Stomach (tissue), 9 donors: ENCODE data around the gene AADACL4. TPM values are rescaled to one million over a fixed set of nuclear protein-coding genes. Genes with fewer than 3 reads are reported as not detected.

Experiments used
- DNase-seq, 2 donors: peaks; one replicate each; pipeline versions ENCODE4 v3.0.0 to v3.0.0-alpha.2; 2013 to 2019
- H3K27ac ChIP-seq, 5 donors: fragments of 200-600 bp in 4 of 5; sonication (generic) in 4 of 5; one replicate each; pipeline ENCODE4 v1.5.1; 2013 to 2019; ENCODE audit warnings: mild to moderate bottlenecking in 1 of 5, moderate library complexity in 1 of 5
- H3K27me3 ChIP-seq, 3 donors: fragments of 200-600 bp; sonication (generic); one replicate each; pipeline ENCODE4 v1.5.1; 2017 to 2019; ENCODE audit warnings: mixed run types in 1 of 3
- H3K36me3 ChIP-seq, 4 donors: fragments of 200-600 bp; sonication (generic); 1 replicate in 3 of 4; 2 replicates in 1 of 4; pipeline ENCODE4 v1.5.1; 2016 to 2019
- H3K4me1 ChIP-seq, 4 donors: fragments of 200-600 bp; sonication (generic); one replicate each; pipeline ENCODE4 v1.5.1; 2016 to 2019
- H3K4me3 ChIP-seq, 4 donors: fragments of 200-600 bp; sonication (generic) in 3 of 4; one replicate each; pipeline ENCODE4 v1.5.1; 2016 to 2019; ENCODE audit warnings: mild to moderate bottlenecking in 1 of 4
- H3K9me3 ChIP-seq, 4 donors: fragments of 200-600 bp; sonication (generic); one replicate each; pipeline ENCODE4 v1.5.1; 2016 to 2019
- EP300 ChIP-seq: sonication (generic); formaldehyde crosslinking; IDR thresholded peaks from one replicate; pipeline ENCODE4 v1.6.1; 2017; ENCODE audit warnings: antibody characterized with exemption
- POLR2A ChIP-seq, 4 donors: fragments of 450-650 bp; IDR thresholded peaks; one replicate each; pipeline ENCODE4 v1.6.1; 2016; ENCODE audit warnings: antibody characterized with exemption in 4 of 4, control low read depth in 2 of 4, mild to moderate bottlenecking in 1 of 4, moderate library complexity in 1 of 4
- POLR2AphosphoS5 ChIP-seq, 3 donors: sonication (generic); formaldehyde crosslinking; IDR thresholded peaks; one replicate each; pipeline ENCODE4 v1.6.1; 2016; ENCODE audit warnings: antibody characterized with exemption in 3 of 3
- WGBS, 5 donors: extraction: QIAGEN DNeasy Blood & Tissue Kit in 3 of 5; methylation state at CpG; one replicate each; pipeline versions ENCODE4 v1.1.5 to v1.1.7; 2013 to 2018; 5-methylcytosine and 5-hydroxymethylcytosine counted together
- intact Hi-C: fragments of 100-400 bp; cut with DNase I; formaldehyde crosslinking; loops from one replicate; pipeline ENCODE4 v1.15.1; 2023; ENCODE audit warnings: low total_unique reads
- polyA plus RNA-seq, 3 donors: library from polyadenylated mRNA; stranded (reverse); fragments of 200-250 nt; gene quantifications; one replicate each; pipeline ENCODE4 v1.2.3, GENCODE V29; 2013
- total RNA-seq, 5 donors: library from RNA; depleted of rRNA; stranded (reverse); fragments of >200 nt; gene quantifications; one replicate each; pipeline versions ENCODE4 v1.1.0 to v1.2.3, GENCODE V29; 2014 to 2016
- TF ChIP-seq, protein P1 (sequence below), 7 experiments: fragments of 450-650 bp in 4 of 7; fragments of 200-600 bp in 3 of 7; sonication (generic) in 3 of 7; IDR thresholded peaks; one replicate each; pipeline ENCODE4 v1.5.1; 2016 to 2019; ENCODE audit warnings: antibody characterized with exemption in 7 of 7, control low read depth in 2 of 7, mild to moderate bottlenecking in 1 of 7
- donor health status: healthy with polysubstance abuse.
- donor health status: Bipolar disorder and iron deficiency.
- donor health status: healthy.

Gene AADACL4
- total and polyA plus RNA-seq, 8 donors, result not detected

DNA sequence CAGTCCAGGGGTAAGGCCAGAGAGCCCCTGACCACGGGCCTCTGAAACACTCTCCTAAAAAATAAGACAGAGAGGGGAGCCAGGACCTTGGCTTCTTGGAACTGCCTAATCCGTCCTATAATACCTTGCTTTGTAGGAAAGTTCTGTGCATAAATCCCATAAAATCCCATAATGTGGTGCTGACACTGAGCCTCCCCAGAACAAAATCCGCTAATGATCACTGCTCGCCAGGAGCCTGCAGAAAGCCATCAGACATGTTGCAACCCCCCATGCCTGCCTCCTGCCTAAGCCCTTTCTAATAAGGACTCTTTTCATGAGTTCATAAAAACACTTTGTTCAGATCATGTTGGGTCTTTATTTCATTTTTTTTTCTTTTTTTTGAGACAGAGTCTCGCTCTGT is 16.6 kb upstream of the AADACL4 start:
- TF ChIP-seq POLR2AphosphoS5 (IDR thresholded peaks at IDR 0.05) (no peak), POLR2A (IDR thresholded peaks at IDR 0.05) (no peak), EP300 (no peak)
- TF ChIP-seq, protein P1, sequence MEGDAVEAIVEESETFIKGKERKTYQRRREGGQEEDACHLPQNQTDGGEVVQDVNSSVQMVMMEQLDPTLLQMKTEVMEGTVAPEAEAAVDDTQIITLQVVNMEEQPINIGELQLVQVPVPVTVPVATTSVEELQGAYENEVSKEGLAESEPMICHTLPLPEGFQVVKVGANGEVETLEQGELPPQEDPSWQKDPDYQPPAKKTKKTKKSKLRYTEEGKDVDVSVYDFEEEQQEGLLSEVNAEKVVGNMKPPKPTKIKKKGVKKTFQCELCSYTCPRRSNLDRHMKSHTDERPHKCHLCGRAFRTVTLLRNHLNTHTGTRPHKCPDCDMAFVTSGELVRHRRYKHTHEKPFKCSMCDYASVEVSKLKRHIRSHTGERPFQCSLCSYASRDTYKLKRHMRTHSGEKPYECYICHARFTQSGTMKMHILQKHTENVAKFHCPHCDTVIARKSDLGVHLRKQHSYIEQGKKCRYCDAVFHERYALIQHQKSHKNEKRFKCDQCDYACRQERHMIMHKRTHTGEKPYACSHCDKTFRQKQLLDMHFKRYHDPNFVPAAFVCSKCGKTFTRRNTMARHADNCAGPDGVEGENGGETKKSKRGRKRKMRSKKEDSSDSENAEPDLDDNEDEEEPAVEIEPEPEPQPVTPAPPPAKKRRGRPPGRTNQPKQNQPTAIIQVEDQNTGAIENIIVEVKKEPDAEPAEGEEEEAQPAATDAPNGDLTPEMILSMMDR (IDR thresholded peaks at IDR 0.05), result no peak
- intact Hi-C loops, result loop anchor here (10.0 kb wide), 1 partner anchor 312 kb away; no protein-coding TSS in a partner anchor
- Histone ChIP-seq H3K9me3 (no peaks in the 10 kb centered on the region), H3K27me3 (no peaks in the 10 kb centered on the region), H3K4me1 (peaks cover 1 to 20% (median 10%) of the 10 kb centered on the region in 4 donors), H3K4me3 (no peak overlapping the region), H3K27ac (no peak overlapping the region), H3K36me3 (no peaks in the 10 kb centered on the region)
- WGBS, 5 donors, result 87 to 91% (median 88%) methylated on average over 5 of the region's 5 CpGs
- no peak for DNase-seq

DNA sequence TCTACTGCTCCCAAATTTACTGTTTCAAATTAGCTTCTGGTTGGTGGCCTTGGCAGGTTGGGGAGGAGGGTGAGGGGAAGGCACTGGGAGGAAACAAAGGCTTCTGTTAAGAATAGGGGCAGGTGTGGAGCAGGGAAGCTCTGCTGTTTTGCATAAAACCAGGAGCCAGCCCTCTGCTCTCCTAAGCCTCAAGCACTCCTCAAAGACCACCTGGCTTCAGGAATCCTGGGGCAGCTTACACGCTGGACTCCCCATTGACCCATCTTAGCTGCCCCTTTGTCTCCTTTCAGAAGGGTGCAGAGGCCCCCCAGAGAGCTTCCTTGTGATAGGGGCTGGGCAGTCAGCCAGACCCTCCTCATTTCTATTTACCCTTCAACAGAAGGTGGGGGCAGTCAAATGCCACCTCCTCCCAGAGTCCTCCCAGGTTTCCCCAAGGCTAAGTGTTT is 14.4 kb upstream of the AADACL4 start:
- intact Hi-C loops, result loop anchor here (10.0 kb wide), 1 partner anchor 315 kb away; no protein-coding TSS in a partner anchor
- H3K27me3 ChIP-seq, result no peaks in the 10 kb centered on the region
- H3K4me1 ChIP-seq, result peaks cover 0 to 4% (median 0%) of the 10 kb centered on the region in 4 donors
- 57 to 100% (median 97%) methylated on average over 1 of the region's 1 CpG for WGBS, 5 donors
- no peaks in the 10 kb centered on the region for H3K9me3 ChIP-seq
- H3K27ac ChIP-seq, result no peak overlapping the region
- no peak for TF ChIP-seq POLR2AphosphoS5 (IDR thresholded peaks at IDR 0.05)
- TF ChIP-seq, protein P1 (IDR thresholded peaks at IDR 0.05), result no peak
- no peak for TF ChIP-seq EP300
- TF ChIP-seq POLR2A (IDR thresholded peaks at IDR 0.05), result no peak
- H3K36me3 ChIP-seq, result no peaks in the 10 kb centered on the region
- DNase-seq, result no peak
- no peak overlapping the region for H3K4me3 ChIP-seq

DNA sequence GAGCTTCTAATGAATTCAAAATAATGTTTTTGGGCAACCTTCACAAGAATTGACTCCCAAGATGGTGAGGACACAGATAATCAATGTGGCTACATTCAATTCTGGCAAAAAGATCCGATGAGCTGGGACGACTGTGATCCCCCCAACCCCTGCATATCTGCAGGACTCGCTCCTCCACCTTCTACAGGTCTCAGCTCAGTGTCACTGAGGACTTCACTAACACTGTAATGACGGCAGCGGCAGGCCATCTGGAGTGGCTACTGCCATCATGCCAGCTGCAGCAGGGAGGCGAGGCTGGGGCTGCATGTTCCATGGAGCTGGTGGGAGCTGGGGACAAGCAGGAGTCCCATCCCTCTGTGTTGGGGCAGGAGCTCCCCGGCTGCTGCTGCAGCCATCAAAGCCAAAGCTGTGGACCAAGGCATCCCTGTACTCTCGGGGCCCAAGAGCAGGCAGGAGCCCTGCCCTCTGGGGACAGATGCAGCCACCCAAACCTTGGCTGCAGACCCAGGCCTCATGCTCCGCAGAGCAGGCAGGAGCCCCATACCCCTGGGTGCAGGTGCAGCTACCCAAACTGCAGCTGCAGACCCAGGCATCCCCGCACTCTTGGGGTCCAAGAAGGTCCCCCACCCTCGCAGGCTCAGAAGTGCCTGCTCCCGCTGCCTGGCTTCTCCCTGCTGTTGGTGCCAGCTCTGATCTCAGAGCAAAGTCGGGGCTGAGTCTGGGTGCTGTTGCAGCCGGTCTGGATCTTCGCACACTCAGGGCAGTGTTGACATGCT is 13.7 kb upstream of the AADACL4 start:
- intact Hi-C loops, result loop anchor here (10.0 kb wide), 1 partner anchor 315 kb away; no protein-coding TSS in a partner anchor
- no peaks in the 10 kb centered on the region for H3K27me3 ChIP-seq
- H3K4me3 ChIP-seq, result no peak overlapping the region
- H3K9me3 ChIP-seq, result no peaks in the 10 kb centered on the region
- no peak for DNase-seq
- H3K4me1 ChIP-seq, result peaks cover 0 to 4% (median 0%) of the 10 kb centered on the region in 4 donors
- WGBS, 5 donors, result 84 to 88% (median 87%) methylated on average over 7 to 15 of the region's 15 CpGs
- H3K27ac ChIP-seq, result no peak overlapping the region
- TF ChIP-seq POLR2AphosphoS5 (IDR thresholded peaks at IDR 0.05), result no peak
- TF ChIP-seq, protein P1 (IDR thresholded peaks at IDR 0.05), result no peak
- TF ChIP-seq POLR2A (IDR thresholded peaks at IDR 0.05), result no peak
- TF ChIP-seq EP300, result no peak
- H3K36me3 ChIP-seq, result no peaks in the 10 kb centered on the region

DNA sequence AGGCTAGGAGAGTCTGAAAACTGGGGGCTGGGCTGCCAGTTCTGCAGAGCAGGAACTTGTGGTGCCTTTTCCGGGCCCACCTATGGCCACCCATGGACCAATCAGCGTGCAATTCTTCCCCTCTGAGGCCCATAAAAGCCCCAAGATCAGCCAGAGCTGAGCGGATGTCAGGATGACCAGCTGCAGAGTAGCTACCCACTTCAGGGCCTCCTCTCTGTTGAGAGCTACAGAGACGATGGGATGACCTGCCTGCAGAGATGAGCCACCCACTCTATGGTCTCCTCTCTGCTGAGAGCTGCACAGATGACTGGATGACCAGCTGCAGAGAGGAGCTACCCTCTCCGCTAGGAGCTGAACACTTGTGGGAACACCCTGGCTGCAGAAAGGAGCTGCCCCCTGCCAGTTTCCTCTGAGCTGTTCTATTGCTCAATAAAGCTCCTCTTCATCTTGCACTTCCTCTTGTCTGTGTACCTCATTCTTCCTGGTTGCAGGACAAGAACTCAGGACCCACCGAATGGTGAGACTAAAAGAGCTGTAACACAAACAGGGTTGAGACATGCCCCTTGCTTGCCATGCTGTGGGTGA is 12.8 kb upstream of the AADACL4 start:
- intact Hi-C loops, result no loop called here
- Histone ChIP-seq H3K27ac (no peak overlapping the region), H3K27me3 (no peaks in the 10 kb centered on the region), H3K4me3 (no peak overlapping the region), H3K4me1 (peaks cover 0 to 4% (median 0%) of the 10 kb centered on the region in 4 donors), H3K9me3 (no peaks in the 10 kb centered on the region), H3K36me3 (no peaks in the 10 kb centered on the region)
- DNase-seq, result no peak
- no peak for TF ChIP-seq POLR2AphosphoS5 (IDR thresholded peaks at IDR 0.05)
- TF ChIP-seq EP300, result no peak
- TF ChIP-seq POLR2A (IDR thresholded peaks at IDR 0.05), result no peak
- TF ChIP-seq, protein P1 (IDR thresholded peaks at IDR 0.05), result no peak
- WGBS, 5 donors, result 76 to 93% (median 87%) methylated on average over 6 of the region's 6 CpGs
